HCT116 (cell line): ENCODE measurements around the gene OMP. TPM values are rescaled to one million over a fixed set of nuclear protein-coding genes. Genes with fewer than 3 reads are reported as not detected.

Experiments used
- ATAC-seq: fragments of 200-7000 bp; cut with Tn5 transposase; 2 replicates; pipeline ENCODE4 v1.9.1; 2020; ENCODE audit warnings: mild to moderate bottlenecking, moderate library complexity
- BruUV-seq: library from RNA; stranded (reverse); fragments of 400-500 nt; replicated peaks from 2 replicates; lab custom pipeline; 2021; lab: Mats Ljungman, UMichigan
- CTCF ChIA-PET: fragments of 300-600 bp; sonication (Branson Sonifier 250); formaldehyde crosslinking; loops from one replicate; lab custom pipeline; 2021; ENCODE audit warnings: antibody characterized with exemption; lab: Charles Lee
- POLR2A ChIA-PET: fragments of 300-600, 350-600 bp; sonication (Branson Sonifier 250); formaldehyde crosslinking; loops from one replicate; lab custom pipeline; 2021; ENCODE audit warnings: antibody characterized with exemption; lab: Charles Lee
- RAD21 ChIA-PET, 2 experiments: fragments of 300-600 bp; sonication (Branson Sonifier 250); formaldehyde crosslinking; loops; one replicate each; lab custom pipeline; 2023; ENCODE audit warnings: low total read pairs in 2 of 2; ENCODE audit not compliant: uncharacterized antibody in 2 of 2, unreplicated experiment in 2 of 2, low non-redundant PET in 1 of 2; lab: Charles Lee
- DNase-seq: peaks from one replicate; pipeline ENCODE4 v3.0.0-alpha.2; 2010; ENCODE audit warnings: low read depth, low spot score
- H2AFZ ChIP-seq: fragments of 200-600 bp; shearing (Covaris generic), sonication (generic); 2 replicates; pipeline ENCODE4 v1.6.1; 2017; ENCODE audit warnings: low read depth, mixed run types, mixed read lengths, antibody characterized with exemption, low read length; ENCODE audit not compliant: poor library complexity, severe bottlenecking
- H3K27ac ChIP-seq: 2 replicates; pipeline ENCODE4 v1.5.1; 2012; ENCODE audit warnings: low read depth, low read length
- H3K27me3 ChIP-seq: fragments of 200-600 bp; sonication (generic); 2 replicates; pipeline ENCODE4 v1.6.1; 2016; ENCODE audit warnings: mixed run types, low read length, mixed read lengths; ENCODE audit not compliant: insufficient read depth
- H3K36me3 ChIP-seq, 2 experiments: fragments of 200-500 bp in 1 of 2; fragments of 200-600 bp in 1 of 2; sonication (Bioruptor generic) in 1 of 2; sonication (generic) in 1 of 2; 2 replicates each; pipeline versions ENCODE4 v1.5.1 to v1.6.1; 2014 to 2016; ENCODE audit warnings: low read length in 2 of 2, inconsistent platforms in 1 of 2, mixed read lengths in 1 of 2, mixed run types in 1 of 2; ENCODE audit not compliant: insufficient read depth in 2 of 2, control insufficient read depth in 1 of 2
- H3K4me1 ChIP-seq, 2 experiments: fragments of 200-600 bp in 1 of 2; sonication (generic) in 1 of 2; 2 replicates each; pipeline versions ENCODE4 v1.5.1 to v1.6.1; 2012 to 2017; ENCODE audit warnings: low read length in 2 of 2, inconsistent platforms in 1 of 2, mild to moderate bottlenecking in 1 of 2, mixed read lengths in 1 of 2, mixed run types in 1 of 2, moderate library complexity in 1 of 2; ENCODE audit not compliant: insufficient read depth in 2 of 2, control insufficient read depth in 1 of 2
- H3K4me2 ChIP-seq: fragments of 200-600 bp; sonication (generic); 2 replicates; pipeline ENCODE4 v1.6.1; 2017; ENCODE audit warnings: mixed run types, low read length, mixed read lengths
- H3K4me3 ChIP-seq, 2 experiments: fragments of 200-600 bp in 1 of 2; sonication (generic) in 1 of 2; replicated peaks in 1 of 2; 2 replicates each; pipeline ENCODE4 v1.5.1; 2011 to 2016; ENCODE audit warnings: low read length in 2 of 2, control low read depth in 1 of 2, low read depth in 1 of 2, mild to moderate bottlenecking in 1 of 2, mixed read lengths in 1 of 2, mixed run types in 1 of 2
- H3K79me2 ChIP-seq: fragments of 200-600 bp; sonication (generic); 2 replicates; pipeline ENCODE4 v1.6.1; 2017; ENCODE audit warnings: mild to moderate bottlenecking, mixed run types, low read length, moderate library complexity, mixed read lengths; ENCODE audit not compliant: insufficient read depth
- H3K9ac ChIP-seq: fragments of 200-600 bp; sonication (generic); 2 replicates; pipeline ENCODE4 v1.6.1; 2016; ENCODE audit warnings: low read length, mixed read lengths
- H3K9me2 ChIP-seq: fragments of 200-600 bp; sonication (generic), shearing (Covaris generic); 2 replicates; pipeline ENCODE4 v1.6.1; 2017; ENCODE audit warnings: mixed run types, mild to moderate bottlenecking, moderate library complexity; ENCODE audit not compliant: insufficient read depth
- H3K9me3 ChIP-seq, 2 experiments: fragments of 200-500 bp in 1 of 2; fragments of 200-600 bp in 1 of 2; sonication (Bioruptor generic) in 1 of 2; sonication (generic) in 1 of 2; 2 replicates each; pipeline ENCODE4 v1.6.1; 2014 to 2017; ENCODE audit warnings: low read length in 2 of 2, mixed read lengths in 2 of 2, inconsistent platforms in 1 of 2, low read depth in 1 of 2, mild to moderate bottlenecking in 1 of 2, mixed run types in 1 of 2, moderate library complexity in 1 of 2; ENCODE audit not compliant: control insufficient read depth in 1 of 2, insufficient read depth in 1 of 2
- H4K20me1 ChIP-seq: fragments of 200-600 bp; sonication (generic), shearing (Covaris generic); 2 replicates; pipeline ENCODE4 v1.6.1; 2017; ENCODE audit warnings: mixed run types, mild to moderate bottlenecking, moderate library complexity; ENCODE audit not compliant: insufficient read depth
- CEBPB ChIP-seq: IDR thresholded peaks from 2 replicates; pipeline ENCODE4 v1.6.1; 2012; ENCODE audit warnings: low read depth
- POLR2AphosphoS5 ChIP-seq: IDR thresholded peaks from 2 replicates; pipeline ENCODE4 v1.6.1; 2011; ENCODE audit warnings: mild to moderate bottlenecking, low read depth, low read length, moderate library complexity
- ZFX ChIP-seq: fragments of 450-650 bp; IDR thresholded peaks from 2 replicates; pipeline ENCODE4 v1.6.1; 2017
- intact Hi-C: fragments of 100-400 bp; cut with micrococcal nuclease; formaldehyde crosslinking; loops from 2 replicates; pipeline ENCODE4 v1.10.0; 2022
- total RNA-seq: library from RNA; stranded (reverse); gene quantifications from one replicate; pipeline ENCODE4 v1.2.1, GENCODE V29; 2021; ENCODE audit not compliant: unreplicated experiment
- TF ChIP-seq, protein P1 (sequence below): IDR thresholded peaks from 2 replicates; pipeline ENCODE4 v1.6.1; 2012
- TF ChIP-seq, protein P2 (sequence below): IDR thresholded peaks from 2 replicates; pipeline ENCODE4 v1.6.1; 2012; ENCODE audit warnings: low read depth
- TF ChIP-seq, protein P3 (sequence below), 3 experiments: fragments of 200-600 bp in 1 of 3; sonication (generic) in 1 of 3; IDR thresholded peaks in 2 of 3; conservative IDR thresholded peaks in 1 of 3; 2 replicates each; pipeline ENCODE4 v1.5.1; 2012 to 2017; ENCODE audit warnings: low read depth in 2 of 3, low read length in 2 of 3, antibody characterized with exemption in 1 of 3, borderline replicate concordance in 1 of 3, control low read depth in 1 of 3, mild to moderate bottlenecking in 1 of 3, mixed read lengths in 1 of 3, mixed run types in 1 of 3, moderate library complexity in 1 of 3; ENCODE audit not compliant: insufficient read depth in 1 of 3

OMP gene
- total RNA-seq, 1 experiment from 2014 or later, result not detected

DNA sequence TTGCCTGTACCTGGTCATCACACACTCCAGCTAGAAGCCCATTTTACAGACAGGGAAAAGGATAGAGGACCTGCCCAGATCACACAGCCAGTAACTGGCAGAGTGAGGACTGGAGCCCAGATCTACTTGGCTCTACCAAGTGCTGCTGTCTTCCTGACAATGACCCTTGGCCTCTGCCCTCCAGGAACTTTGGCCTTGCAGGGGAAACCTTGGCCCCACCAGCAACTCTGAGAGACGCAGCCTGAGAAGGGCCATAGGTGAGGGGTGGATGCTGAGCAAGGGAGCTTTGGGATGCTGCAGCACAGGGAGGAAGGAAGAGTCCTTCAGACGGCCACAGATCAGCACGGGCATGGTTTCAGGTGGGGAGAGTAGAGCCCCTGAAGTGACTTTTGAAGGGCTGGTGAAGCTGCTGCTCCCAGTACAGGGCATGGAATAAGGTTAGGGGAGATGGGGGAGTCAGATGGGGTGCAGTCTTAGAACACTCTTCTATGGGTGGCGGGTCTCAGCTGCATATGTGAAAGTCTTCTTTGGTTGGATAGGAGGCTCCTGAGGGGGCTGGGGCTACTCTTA, 37.9 kb upstream of the OMP start:
- Histone ChIP-seq H3K27me3 (no peaks in the 10 kb centered on the region), H3K9me3 (peaks cover 0 to 4% of the 10 kb centered on the region in 2 experiments; a peak in 1 of 4 replicates), H3K9ac (no peak overlapping the region), H3K79me2 (no peaks in the 10 kb centered on the region), H3K4me2 (no peak overlapping the region), H4K20me1 (no peaks in the 10 kb centered on the region), H2AFZ (no peak overlapping the region), H3K27ac (no peak overlapping the region), H3K36me3 (no peaks in the 10 kb centered on the region), H3K4me3 (no peak overlapping the region), H3K9me2 (no peaks in the 10 kb centered on the region), H3K4me1 (peaks cover 7 to 16% of the 10 kb centered on the region in 2 experiments; a peak in 2 of 4 replicates)
- no TSS peak for BruUV-seq
- ATAC-seq (no peak), DNase-seq (no peak)
- RAD21 ChIA-PET, result no interaction called here
- TF ChIP-seq CEBPB (no peak), ZFX (no peak), POLR2AphosphoS5 (no peak)
- TF ChIP-seq, protein P1, sequence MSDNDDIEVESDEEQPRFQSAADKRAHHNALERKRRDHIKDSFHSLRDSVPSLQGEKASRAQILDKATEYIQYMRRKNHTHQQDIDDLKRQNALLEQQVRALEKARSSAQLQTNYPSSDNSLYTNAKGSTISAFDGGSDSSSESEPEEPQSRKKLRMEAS, result no peak
- TF ChIP-seq, protein P2, sequence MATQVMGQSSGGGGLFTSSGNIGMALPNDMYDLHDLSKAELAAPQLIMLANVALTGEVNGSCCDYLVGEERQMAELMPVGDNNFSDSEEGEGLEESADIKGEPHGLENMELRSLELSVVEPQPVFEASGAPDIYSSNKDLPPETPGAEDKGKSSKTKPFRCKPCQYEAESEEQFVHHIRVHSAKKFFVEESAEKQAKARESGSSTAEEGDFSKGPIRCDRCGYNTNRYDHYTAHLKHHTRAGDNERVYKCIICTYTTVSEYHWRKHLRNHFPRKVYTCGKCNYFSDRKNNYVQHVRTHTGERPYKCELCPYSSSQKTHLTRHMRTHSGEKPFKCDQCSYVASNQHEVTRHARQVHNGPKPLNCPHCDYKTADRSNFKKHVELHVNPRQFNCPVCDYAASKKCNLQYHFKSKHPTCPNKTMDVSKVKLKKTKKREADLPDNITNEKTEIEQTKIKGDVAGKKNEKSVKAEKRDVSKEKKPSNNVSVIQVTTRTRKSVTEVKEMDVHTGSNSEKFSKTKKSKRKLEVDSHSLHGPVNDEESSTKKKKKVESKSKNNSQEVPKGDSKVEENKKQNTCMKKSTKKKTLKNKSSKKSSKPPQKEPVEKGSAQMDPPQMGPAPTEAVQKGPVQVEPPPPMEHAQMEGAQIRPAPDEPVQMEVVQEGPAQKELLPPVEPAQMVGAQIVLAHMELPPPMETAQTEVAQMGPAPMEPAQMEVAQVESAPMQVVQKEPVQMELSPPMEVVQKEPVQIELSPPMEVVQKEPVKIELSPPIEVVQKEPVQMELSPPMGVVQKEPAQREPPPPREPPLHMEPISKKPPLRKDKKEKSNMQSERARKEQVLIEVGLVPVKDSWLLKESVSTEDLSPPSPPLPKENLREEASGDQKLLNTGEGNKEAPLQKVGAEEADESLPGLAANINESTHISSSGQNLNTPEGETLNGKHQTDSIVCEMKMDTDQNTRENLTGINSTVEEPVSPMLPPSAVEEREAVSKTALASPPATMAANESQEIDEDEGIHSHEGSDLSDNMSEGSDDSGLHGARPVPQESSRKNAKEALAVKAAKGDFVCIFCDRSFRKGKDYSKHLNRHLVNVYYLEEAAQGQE, result no peak
- TF ChIP-seq, protein P3, sequence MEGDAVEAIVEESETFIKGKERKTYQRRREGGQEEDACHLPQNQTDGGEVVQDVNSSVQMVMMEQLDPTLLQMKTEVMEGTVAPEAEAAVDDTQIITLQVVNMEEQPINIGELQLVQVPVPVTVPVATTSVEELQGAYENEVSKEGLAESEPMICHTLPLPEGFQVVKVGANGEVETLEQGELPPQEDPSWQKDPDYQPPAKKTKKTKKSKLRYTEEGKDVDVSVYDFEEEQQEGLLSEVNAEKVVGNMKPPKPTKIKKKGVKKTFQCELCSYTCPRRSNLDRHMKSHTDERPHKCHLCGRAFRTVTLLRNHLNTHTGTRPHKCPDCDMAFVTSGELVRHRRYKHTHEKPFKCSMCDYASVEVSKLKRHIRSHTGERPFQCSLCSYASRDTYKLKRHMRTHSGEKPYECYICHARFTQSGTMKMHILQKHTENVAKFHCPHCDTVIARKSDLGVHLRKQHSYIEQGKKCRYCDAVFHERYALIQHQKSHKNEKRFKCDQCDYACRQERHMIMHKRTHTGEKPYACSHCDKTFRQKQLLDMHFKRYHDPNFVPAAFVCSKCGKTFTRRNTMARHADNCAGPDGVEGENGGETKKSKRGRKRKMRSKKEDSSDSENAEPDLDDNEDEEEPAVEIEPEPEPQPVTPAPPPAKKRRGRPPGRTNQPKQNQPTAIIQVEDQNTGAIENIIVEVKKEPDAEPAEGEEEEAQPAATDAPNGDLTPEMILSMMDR (IDR thresholded peaks at IDR 0.05 in 2 of 3, conservative IDR thresholded peaks at IDR 0.05 in 1 of 3; ENCODE audit: borderline replicate concordance in 1 of 3, insufficient read depth in 1 of 3, low read depth in 2 of 3, low read length in 2 of 3), result no peak
- POLR2A ChIA-PET, result no interaction called here
- CTCF ChIA-PET, result interaction anchor here (1.6 kb wide), 2 partner anchors 8 to 26 kb away, joined by 4 to 5 read pairs; no protein-coding TSS in a partner anchor
- intact Hi-C loops, result no loop called here
